Fibroblast of lung (primary cell): Measurements from ENCODE around the gene WDFY2. TPM values are rescaled to one million over a fixed set of nuclear protein-coding genes. Genes with fewer than 3 reads are reported as not detected.

ENCODE experiments used
- DNase-seq, 2 donors: peaks; one replicate each; pipeline versions ENCODE4 v3.0.0 to v3.0.0-alpha.2; 2010; ENCODE audit warnings: low read depth in 2 of 2
- H2AFZ ChIP-seq: 2 replicates; pipeline ENCODE4 v1.5.1; 2012; ENCODE audit warnings: low read length, control low read depth, inconsistent platforms
- H3K27ac ChIP-seq: 2 replicates; pipeline ENCODE4 v1.5.1; 2011; ENCODE audit warnings: low read length, control low read depth; ENCODE audit not compliant: insufficient read depth
- H3K27me3 ChIP-seq: 2 replicates; pipeline ENCODE4 v1.5.1; 2011; ENCODE audit warnings: mild to moderate bottlenecking, low read length; ENCODE audit not compliant: control insufficient read depth, insufficient read depth
- H3K36me3 ChIP-seq: 2 replicates; pipeline ENCODE4 v1.5.1; 2011; ENCODE audit warnings: low read length; ENCODE audit not compliant: control insufficient read depth, insufficient read depth
- H3K4me1 ChIP-seq: 2 replicates; pipeline ENCODE4 v1.5.1; 2011; ENCODE audit warnings: low read length; ENCODE audit not compliant: control insufficient read depth, insufficient read depth; ENCODE audit errors: extremely low read depth
- H3K4me2 ChIP-seq: 2 replicates; pipeline ENCODE4 v1.5.1; 2011; ENCODE audit warnings: low read length, control low read depth; ENCODE audit not compliant: insufficient read depth; ENCODE audit errors: extremely low read depth
- H3K4me3 ChIP-seq, 4 experiments: fragments of 200-600 bp in 1 of 4; sonication (generic) in 1 of 4; replicated peaks in 1 of 4; 2 replicates each; pipeline ENCODE4 v1.5.1; 2011 to 2016; ENCODE audit warnings: low read length in 4 of 4, low read depth in 3 of 4, mild to moderate bottlenecking in 3 of 4, control low read depth in 2 of 4, inconsistent platforms in 1 of 4, mixed read lengths in 1 of 4; ENCODE audit not compliant: insufficient read depth in 1 of 4; ENCODE audit errors: control extremely low read depth in 1 of 4
- H3K79me2 ChIP-seq: 2 replicates; pipeline ENCODE4 v1.5.1; 2012; ENCODE audit warnings: mild to moderate bottlenecking, low read length, inconsistent platforms; ENCODE audit not compliant: control insufficient read depth, insufficient read depth
- H3K9ac ChIP-seq: 2 replicates; pipeline ENCODE4 v1.5.1; 2011; ENCODE audit warnings: mild to moderate bottlenecking, low read length, control low read depth; ENCODE audit not compliant: insufficient read depth
- H3K9me3 ChIP-seq: 2 replicates; pipeline ENCODE4 v1.5.1; 2012; ENCODE audit warnings: low read depth, low read length; ENCODE audit not compliant: control insufficient read depth, insufficient read depth
- H4K20me1 ChIP-seq: 2 replicates; pipeline ENCODE4 v1.5.1; 2011; ENCODE audit warnings: low read length; ENCODE audit not compliant: control insufficient read depth, insufficient read depth; ENCODE audit errors: extremely low read depth
- EZH2 ChIP-seq: IDR thresholded peaks from 2 replicates; pipeline ENCODE4 v1.5.1; 2012; ENCODE audit warnings: low read length, control low read depth, mild to moderate bottlenecking; ENCODE audit errors: missing control alignments
- polyA plus RNA-seq, 2 donors: library from polyadenylated mRNA; depleted of rRNA in 1 of 2; stranded (reverse) in 1 of 2; unstranded in 1 of 2; fragments of >200 nt; gene quantifications; 2 replicates each; pipeline ENCODE4 v1.2.1, GENCODE V29; 2011 to 2012; ENCODE audit warnings: missing spikeins in 1 of 2
- total RNA-seq: library from RNA; depleted of rRNA; stranded (reverse); fragments of >200 nt; gene quantifications from 2 replicates; pipeline ENCODE4 v1.2.1, GENCODE V29; 2014
- TF ChIP-seq, protein P1 (sequence below), 2 donors: IDR thresholded peaks in 1 of 2; conservative IDR thresholded peaks in 1 of 2; 1 replicate in 1 of 2; 2 replicates in 1 of 2; pipeline ENCODE4 v1.5.1; 2011 to 2012; ENCODE audit warnings: low read length in 2 of 2, control low read depth in 1 of 2, inconsistent platforms in 1 of 2, low read depth in 1 of 2, mild to moderate bottlenecking in 1 of 2

WDFY2 gene
- total and polyA plus RNA-seq, 2 donors (not counting 1 experiment from before 2014, with no cell fraction given) = 4.9 to 9.2 TPM

DNA sequence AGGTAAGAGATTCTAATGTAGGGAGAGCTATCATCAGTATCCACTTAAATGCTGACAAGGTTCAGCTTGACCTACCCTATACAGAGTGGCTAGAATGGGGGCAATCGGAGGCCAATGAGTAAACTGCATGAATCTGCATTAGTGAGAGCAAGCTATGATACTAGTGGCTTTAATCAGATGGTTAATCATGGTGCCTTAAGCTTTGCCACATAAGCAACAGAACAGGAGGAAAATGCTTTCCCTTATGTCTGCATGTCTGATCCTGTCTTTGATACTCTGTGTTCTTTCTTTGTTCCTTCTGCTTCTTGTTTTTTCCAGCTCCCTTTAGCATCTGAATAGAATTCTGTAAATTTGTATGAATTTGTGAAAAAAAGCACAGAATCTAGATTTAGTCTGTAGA lies 91.1 kb downstream of the WDFY2 start:
- H3K27ac ChIP-seq = no peak overlapping the region
- no peaks in the 10 kb centered on the region for H3K36me3 ChIP-seq
- H3K4me3 ChIP-seq = no peak overlapping the region
- H3K9ac ChIP-seq = no peak overlapping the region
- TF ChIP-seq EZH2 = no peak
- TF ChIP-seq, protein P1, sequence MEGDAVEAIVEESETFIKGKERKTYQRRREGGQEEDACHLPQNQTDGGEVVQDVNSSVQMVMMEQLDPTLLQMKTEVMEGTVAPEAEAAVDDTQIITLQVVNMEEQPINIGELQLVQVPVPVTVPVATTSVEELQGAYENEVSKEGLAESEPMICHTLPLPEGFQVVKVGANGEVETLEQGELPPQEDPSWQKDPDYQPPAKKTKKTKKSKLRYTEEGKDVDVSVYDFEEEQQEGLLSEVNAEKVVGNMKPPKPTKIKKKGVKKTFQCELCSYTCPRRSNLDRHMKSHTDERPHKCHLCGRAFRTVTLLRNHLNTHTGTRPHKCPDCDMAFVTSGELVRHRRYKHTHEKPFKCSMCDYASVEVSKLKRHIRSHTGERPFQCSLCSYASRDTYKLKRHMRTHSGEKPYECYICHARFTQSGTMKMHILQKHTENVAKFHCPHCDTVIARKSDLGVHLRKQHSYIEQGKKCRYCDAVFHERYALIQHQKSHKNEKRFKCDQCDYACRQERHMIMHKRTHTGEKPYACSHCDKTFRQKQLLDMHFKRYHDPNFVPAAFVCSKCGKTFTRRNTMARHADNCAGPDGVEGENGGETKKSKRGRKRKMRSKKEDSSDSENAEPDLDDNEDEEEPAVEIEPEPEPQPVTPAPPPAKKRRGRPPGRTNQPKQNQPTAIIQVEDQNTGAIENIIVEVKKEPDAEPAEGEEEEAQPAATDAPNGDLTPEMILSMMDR (conservative IDR thresholded peaks at IDR 0.05 in 1 of 2, IDR thresholded peaks at IDR 0.05 in 1 of 2; ENCODE audit: low read depth in 1 of 2, low read length in 2 of 2) = no peak
- no peaks in the 10 kb centered on the region for H3K9me3 ChIP-seq
- H2AFZ ChIP-seq = no peak overlapping the region
- no peaks in the 10 kb centered on the region for H4K20me1 ChIP-seq
- peaks cover 7% of the 10 kb centered on the region for H3K79me2 ChIP-seq
- no peak for DNase-seq
- H3K4me1 ChIP-seq = no peaks in the 10 kb centered on the region
- no peaks in the 10 kb centered on the region for H3K27me3 ChIP-seq
- no peak overlapping the region for H3K4me2 ChIP-seq

DNA sequence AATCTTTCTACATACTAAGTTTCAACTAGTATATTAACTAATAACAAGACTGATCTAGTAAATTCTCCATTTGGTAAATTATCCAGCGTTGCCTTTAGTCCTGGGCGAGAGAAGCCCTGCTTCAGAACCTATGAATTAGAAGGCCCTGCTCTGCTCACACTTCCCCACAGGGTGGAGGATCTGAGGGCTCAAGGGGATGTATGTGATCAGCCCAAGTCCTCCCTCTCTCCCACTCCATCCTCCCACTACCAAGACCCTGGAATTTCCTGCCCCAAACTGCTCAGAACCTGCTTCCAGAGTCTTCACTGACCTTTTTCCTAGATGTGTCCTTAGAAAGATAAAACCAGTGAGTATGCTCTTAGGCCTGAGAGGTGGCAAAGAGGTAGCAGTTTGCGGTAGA lies 91.6 kb downstream of the WDFY2 start:
- no peak overlapping the region for H3K9ac ChIP-seq
- no peaks in the 10 kb centered on the region for H3K9me3 ChIP-seq
- no peaks in the 10 kb centered on the region for H3K27me3 ChIP-seq
- no peaks in the 10 kb centered on the region for H3K4me1 ChIP-seq
- no peak overlapping the region for H3K27ac ChIP-seq
- H4K20me1 ChIP-seq = no peaks in the 10 kb centered on the region
- DNase-seq = no peak
- no peak overlapping the region for H2AFZ ChIP-seq
- peaks cover 6% of the 10 kb centered on the region for H3K79me2 ChIP-seq
- H3K4me2 ChIP-seq = no peak overlapping the region
- H3K36me3 ChIP-seq = no peaks in the 10 kb centered on the region
- H3K4me3 ChIP-seq = no peak overlapping the region
- TF ChIP-seq, protein P1 (conservative IDR thresholded peaks at IDR 0.05 in 1 of 2, IDR thresholded peaks at IDR 0.05 in 1 of 2; ENCODE audit: low read depth in 1 of 2, low read length in 2 of 2) = no peak
- TF ChIP-seq EZH2 = no peak

DNA sequence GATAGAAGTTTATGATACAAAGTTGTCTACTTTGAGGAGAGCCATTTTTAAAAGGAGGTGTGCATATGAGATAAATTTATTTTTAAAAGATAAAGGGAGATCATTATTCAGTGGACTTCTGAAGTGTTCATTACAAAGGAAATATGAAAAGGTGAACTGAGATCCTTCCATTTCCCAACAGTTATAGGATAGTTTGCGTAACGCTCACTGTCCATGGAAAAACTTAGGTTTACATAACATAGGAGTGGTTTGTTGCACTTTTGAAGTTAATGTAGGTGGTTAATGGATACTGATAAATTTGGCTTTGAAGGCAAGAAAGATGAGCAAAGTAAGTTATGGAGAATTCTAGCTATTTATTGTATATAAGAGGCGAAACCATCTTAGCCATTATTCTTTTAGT lies 92.5 kb downstream of the WDFY2 start:
- Histone ChIP-seq H2AFZ (no peak overlapping the region), H3K4me2 (no peak overlapping the region), H3K79me2 (peaks cover 6% of the 10 kb centered on the region), H3K27me3 (no peaks in the 10 kb centered on the region), H4K20me1 (no peaks in the 10 kb centered on the region), H3K9ac (no peak overlapping the region), H3K4me1 (no peaks in the 10 kb centered on the region), H3K36me3 (no peaks in the 10 kb centered on the region), H3K9me3 (no peaks in the 10 kb centered on the region), H3K4me3 (no peak overlapping the region), H3K27ac (no peak overlapping the region)
- no peak for TF ChIP-seq EZH2
- TF ChIP-seq, protein P1 (conservative IDR thresholded peaks at IDR 0.05 in 1 of 2, IDR thresholded peaks at IDR 0.05 in 1 of 2; ENCODE audit: low read depth in 1 of 2, low read length in 2 of 2) = no peak
- DNase-seq = no peak
